GM12878 (cell line): ENCODE data around the gene SYNGAP1. TPM values are rescaled to one million over a fixed set of nuclear protein-coding genes. Genes with fewer than 3 reads are reported as not detected.

ENCODE experiments used
- CHD4 ChIP-seq: fragments of 200-600 bp; sonication (generic); IDR thresholded peaks from 2 replicates; pipeline ENCODE4 v1.6.1; 2016; ENCODE audit warnings: mild to moderate bottlenecking
- CREB1 ChIP-seq: IDR thresholded peaks from 2 replicates; pipeline ENCODE4 v1.6.1; 2012; ENCODE audit warnings: low read depth, mild to moderate bottlenecking, inconsistent platforms
- CREM ChIP-seq: IDR thresholded peaks from 2 replicates; pipeline ENCODE4 v1.6.1; 2014; ENCODE audit warnings: antibody characterized with exemption, low read depth
- CTCF ChIP-seq, 3 experiments: IDR thresholded peaks in 2 of 3; conservative IDR thresholded peaks in 1 of 3; 2 replicates each; pipeline ENCODE4 v1.5.1; 2011; ENCODE audit warnings: low read depth in 3 of 3, low read length in 3 of 3, mild to moderate bottlenecking in 3 of 3, control low read depth in 2 of 3, moderate library complexity in 2 of 3, inconsistent platforms in 1 of 3, mixed read lengths in 1 of 3; ENCODE audit not compliant: control insufficient read depth in 2 of 3, insufficient read depth in 1 of 3; ENCODE audit errors: extremely low read depth in 1 of 3
- ETV6 ChIP-seq, 2 experiments: fragments of 450-650 bp in 1 of 2; IDR thresholded peaks in 1 of 2; conservative IDR thresholded peaks in 1 of 2; 2 replicates each; pipeline ENCODE4 v1.6.1; 2014; ENCODE audit warnings: antibody characterized with exemption in 1 of 2, borderline replicate concordance in 1 of 2, low read depth in 1 of 2, mild to moderate bottlenecking in 1 of 2, moderate library complexity in 1 of 2
- MEF2A ChIP-seq: IDR thresholded peaks from 2 replicates; pipeline ENCODE4 v1.6.1; 2011; ENCODE audit warnings: low read depth, mild to moderate bottlenecking, low read length, moderate library complexity; ENCODE audit not compliant: insufficient read depth
- PRDM15 ChIP-seq: fragments of 450-650 bp; formaldehyde crosslinking; IDR thresholded peaks from 2 replicates; pipeline ENCODE4 v1.4.0; 2020; ENCODE audit warnings: mild to moderate bottlenecking, moderate library complexity
- polyA plus RNA-seq, 11 experiments: library from polyadenylated mRNA; depleted of rRNA in 4 of 11; unstranded in 6 of 11; stranded (reverse) in 5 of 11; fragments of >200 nt; fragmentation: Nextera tagmentation in 4 of 11; fragmentation: Illumina TruSeq in 1 of 11; extraction: Ambion mirVana in 4 of 11; extraction: Trizol in 1 of 11; gene quantifications; 1 replicate in 1 of 11; 2 replicates in 10 of 11; pipeline versions ENCODE4 v1.2.1 to v1.2.3, GENCODE V29; 2011 to 2016; ENCODE audit warnings: inconsistent platforms in 2 of 11, missing spikeins in 2 of 11, low read depth in 1 of 11
- total RNA-seq, 4 experiments: library from RNA; depleted of rRNA in 3 of 4; stranded (reverse); fragments of >200 nt in 3 of 4; fragmentation: Illumina TruSeq in 1 of 4; extraction: Trizol in 1 of 4; gene quantifications; 2 replicates each; pipeline versions ENCODE4 v1.2.1 to v1.2.3, GENCODE V29; 2013 to 2021

The SYNGAP1 gene
- total and polyA plus RNA-seq, 10 of the 15 experiments (the other 5 are each of a cell fraction or from before 2014, with no cell fraction given): 0.05 to 9.2 (median 1.2) TPM

- TF ChIP-seq PRDM15 (CRISPR knock-in tag) (no peak), CTCF (IDR thresholded peaks at IDR 0.05 in 2 of 3, conservative IDR thresholded peaks at IDR 0.05 in 1 of 3; ENCODE audit: control insufficient read depth in 2 of 3, extremely low read depth in 1 of 3, insufficient read depth in 1 of 3, low read depth in 3 of 3, low read length in 3 of 3) (no peak), CHD4 (no peak), MEF2A (no peak), ETV6 (conservative IDR thresholded peaks at IDR 0.05 in 1 of 2, IDR thresholded peaks at IDR 0.05 in 1 of 2; ENCODE audit: borderline replicate concordance in 1 of 2, low read depth in 1 of 2) (no peak), CREM (no peak), CREB1 (no peak)
Measured at GRCh38 chr6:33488339-33488738, 68.5 kb downstream of the SYNGAP1 start (continued).
